Subcutaneous adipose tissue (tissue), 4 donors: ENCODE data around the gene EPAS1. TPM values are rescaled to one million over a fixed set of nuclear protein-coding genes. Genes with fewer than 3 reads are reported as not detected.

Experiments
- CTCF ChIP-seq: fragments of 450-650 bp; IDR thresholded peaks from one replicate; pipeline ENCODE4 v1.5.1; 2016; ENCODE audit warnings: low read depth, mild to moderate bottlenecking, control low read depth, antibody characterized with exemption, moderate library complexity
- total RNA-seq, 4 donors: library from RNA; depleted of rRNA; stranded (reverse); fragments of >200 nt; gene quantifications; one replicate each; pipeline ENCODE4 v1.1.0, GENCODE V29; 2016

The EPAS1 gene
- total RNA-seq, 4 donors from 2014 or later = 168 to 1,000 (median 337) TPM

- no peak for TF ChIP-seq CTCF
Measured at GRCh38 chr2:46257980-46258379, 39.2 kb upstream of the EPAS1 start.

- TF ChIP-seq CTCF = no peak
Measured at GRCh38 chr2:46258937-46259776, 38.0 kb upstream of the EPAS1 start.

GRCh38 chr2:46259777-46260168 is 37.4 kb upstream of the EPAS1 start:
- TF ChIP-seq CTCF = no peak

- no peak for TF ChIP-seq CTCF
Measured at GRCh38 chr2:46260305-46260704, 36.9 kb upstream of the EPAS1 start.

GRCh38 chr2:46262248-46262938 is 34.8 kb upstream of the EPAS1 start:
- no peak for TF ChIP-seq CTCF

- no peak for TF ChIP-seq CTCF
Measured at GRCh38 chr2:46263347-46263746, 33.9 kb upstream of the EPAS1 start.

GRCh38 chr2:46264447-46264846 is 32.8 kb upstream of the EPAS1 start:
- TF ChIP-seq CTCF = no peak
